Lower lobe of right lung (tissue), 2 donors: ENCODE data around the gene GSTA2. TPM values are rescaled to one million over a fixed set of nuclear protein-coding genes. Genes with fewer than 3 reads are reported as not detected.
"Not testable (repeated sequence)": the region's sequence is repeated elsewhere in the genome, so short reads cannot be mapped to it uniquely, and the experiment has no call there.

Experiments used
- ATAC-seq, 2 donors: fragments of 200-7000 bp; cut with Tn5 transposase; one replicate each; pipeline ENCODE4 v1.9.1; 2020 to 2022; ENCODE audit warnings: mild to moderate bottlenecking in 2 of 2, moderate library complexity in 2 of 2
- DNase-seq: peaks from one replicate; pipeline ENCODE4 v3.0.0-alpha.2; 2020
- H3K27ac ChIP-seq: fragments of 200-600 bp; one replicate; pipeline ENCODE4 v1.8.0; 2022
- H3K27me3 ChIP-seq: fragments of 200-600 bp; one replicate; pipeline ENCODE4 v1.8.0; 2022; ENCODE audit warnings: low read depth
- H3K36me3 ChIP-seq: fragments of 200-600 bp; one replicate; pipeline ENCODE4 v1.8.0; 2022; ENCODE audit warnings: mild to moderate bottlenecking
- H3K4me1 ChIP-seq: fragments of 200-600 bp; one replicate; pipeline ENCODE4 v1.8.0; 2022
- H3K4me3 ChIP-seq: fragments of 200-600 bp; one replicate; pipeline ENCODE4 v1.8.0; 2022; ENCODE audit warnings: mild to moderate bottlenecking
- H3K9me3 ChIP-seq: fragments of 200-600 bp; one replicate; pipeline ENCODE4 v1.8.0; 2022
- intact Hi-C: fragments of 100-400 bp; cut with DNase I; formaldehyde crosslinking; loops from one replicate; pipeline ENCODE4 v1.11.0; 2022
- total RNA-seq: library from RNA; stranded (reverse); fragmentation: NEBNext Ultra II Directional; extraction: Animal tissue kit (Norgen Biotek cat#: 25700); gene quantifications from one replicate; pipeline ENCODE4 v1.2.1, GENCODE V29; 2021
- TF ChIP-seq, protein P1 (sequence below): fragments of 200-600 bp; IDR thresholded peaks from one replicate; pipeline ENCODE4 v1.8.0; 2022; ENCODE audit warnings: antibody characterized with exemption, mild to moderate bottlenecking
- donor health status: DM: no; HTN: yes; CAD: no; lungs with severe emphysema.

Gene GSTA2
- total RNA-seq, 1 donor from 2014 or later, result 4.8 TPM

DNA sequence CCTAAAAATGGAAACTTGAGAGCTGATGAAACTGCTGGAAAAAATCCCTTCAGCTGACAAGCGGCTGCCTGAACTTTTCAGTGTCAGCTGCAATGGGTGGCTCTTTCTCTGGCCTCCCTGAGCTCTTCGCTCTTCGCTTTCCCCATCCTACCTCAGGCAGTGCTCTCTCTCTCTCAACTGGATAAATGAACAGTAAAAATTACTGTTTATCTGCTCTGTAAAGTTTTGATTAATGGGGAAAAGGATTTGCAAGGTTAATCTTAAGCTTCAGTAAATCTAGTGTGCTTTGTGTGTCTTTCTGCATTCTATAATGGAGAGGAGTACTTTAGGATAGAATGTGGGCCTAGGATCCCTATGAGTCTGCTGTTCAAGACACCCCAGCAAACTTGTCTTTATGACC lies 57.3 kb downstream of the GSTA2 start:
- intact Hi-C loops, result no loop called here
- TF ChIP-seq, protein P1, sequence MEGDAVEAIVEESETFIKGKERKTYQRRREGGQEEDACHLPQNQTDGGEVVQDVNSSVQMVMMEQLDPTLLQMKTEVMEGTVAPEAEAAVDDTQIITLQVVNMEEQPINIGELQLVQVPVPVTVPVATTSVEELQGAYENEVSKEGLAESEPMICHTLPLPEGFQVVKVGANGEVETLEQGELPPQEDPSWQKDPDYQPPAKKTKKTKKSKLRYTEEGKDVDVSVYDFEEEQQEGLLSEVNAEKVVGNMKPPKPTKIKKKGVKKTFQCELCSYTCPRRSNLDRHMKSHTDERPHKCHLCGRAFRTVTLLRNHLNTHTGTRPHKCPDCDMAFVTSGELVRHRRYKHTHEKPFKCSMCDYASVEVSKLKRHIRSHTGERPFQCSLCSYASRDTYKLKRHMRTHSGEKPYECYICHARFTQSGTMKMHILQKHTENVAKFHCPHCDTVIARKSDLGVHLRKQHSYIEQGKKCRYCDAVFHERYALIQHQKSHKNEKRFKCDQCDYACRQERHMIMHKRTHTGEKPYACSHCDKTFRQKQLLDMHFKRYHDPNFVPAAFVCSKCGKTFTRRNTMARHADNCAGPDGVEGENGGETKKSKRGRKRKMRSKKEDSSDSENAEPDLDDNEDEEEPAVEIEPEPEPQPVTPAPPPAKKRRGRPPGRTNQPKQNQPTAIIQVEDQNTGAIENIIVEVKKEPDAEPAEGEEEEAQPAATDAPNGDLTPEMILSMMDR, result no peak
- no peaks in the 10 kb centered on the region for H3K4me1 ChIP-seq
- no peak overlapping the region for H3K4me3 ChIP-seq
- H3K9me3 ChIP-seq, result no peaks in the 10 kb centered on the region
- no peaks in the 10 kb centered on the region for H3K36me3 ChIP-seq
- H3K27me3 ChIP-seq, result no peaks in the 10 kb centered on the region
- DNase-seq (no peak), ATAC-seq (no peak)
- H3K27ac ChIP-seq, result no peak overlapping the region

DNA sequence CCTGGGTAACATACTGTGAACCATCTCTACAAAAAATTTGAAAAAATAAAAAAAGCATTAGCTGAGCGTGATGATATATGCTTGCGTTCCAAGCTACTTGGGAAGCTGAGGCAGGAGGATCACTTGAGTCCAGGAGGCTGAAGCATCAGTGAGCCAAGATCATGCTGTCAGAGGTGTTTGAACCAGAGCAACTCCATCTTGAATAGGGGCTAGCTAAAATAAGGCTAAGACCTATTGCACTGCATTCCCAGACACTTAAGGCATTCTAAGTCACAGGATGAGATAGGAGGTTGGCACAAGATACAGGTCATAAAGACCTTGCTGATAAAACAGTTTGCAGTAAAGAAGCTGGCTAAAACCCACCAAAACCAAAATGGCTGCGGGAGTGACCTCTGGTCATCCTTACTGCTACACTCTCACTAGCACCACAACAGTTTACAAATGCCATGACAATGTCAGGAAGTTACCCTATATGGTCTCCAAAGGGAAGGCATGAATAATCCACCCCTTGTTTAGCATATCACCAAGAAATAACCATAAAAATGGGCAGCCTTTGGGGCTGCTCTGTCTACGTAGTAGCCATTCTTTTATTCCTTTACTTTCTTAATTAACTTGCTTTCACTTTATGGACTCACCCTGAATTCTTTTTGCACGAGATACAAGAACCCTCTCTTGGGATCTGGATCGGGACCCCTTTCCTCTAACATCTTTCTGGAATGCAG lies 58.3 kb downstream of the GSTA2 start:
- not testable (repeated sequence) for H3K4me3 ChIP-seq

DNA sequence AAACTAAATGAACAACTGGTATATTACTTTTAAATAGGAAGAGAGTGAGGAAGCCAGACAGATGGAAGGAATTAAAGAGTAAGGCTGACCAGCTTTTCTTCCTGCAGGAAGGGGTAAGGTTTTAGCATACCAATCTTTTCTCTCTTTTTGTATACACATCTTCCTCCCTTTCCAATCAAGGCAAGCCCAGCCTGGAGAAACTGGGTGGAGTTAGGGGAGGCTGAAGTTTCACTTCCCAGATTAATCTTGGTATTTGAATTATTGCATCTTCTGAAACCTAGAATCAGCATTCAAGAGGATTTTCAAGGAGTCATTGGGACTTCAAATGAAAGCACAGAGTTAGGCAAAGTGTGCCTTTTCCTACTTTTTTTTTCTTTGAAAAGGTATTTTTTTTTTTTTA lies 59.2 kb downstream of the GSTA2 start:
- TF ChIP-seq, protein P1, result no peak
- no peaks in the 10 kb centered on the region for H3K4me1 ChIP-seq
- ATAC-seq (no peak), DNase-seq (no peak)
- no peaks in the 10 kb centered on the region for H3K36me3 ChIP-seq
- no peak overlapping the region for H3K27ac ChIP-seq
- intact Hi-C loops, result no loop called here
- H3K27me3 ChIP-seq, result no peaks in the 10 kb centered on the region
- H3K9me3 ChIP-seq, result no peaks in the 10 kb centered on the region
- H3K4me3 ChIP-seq, result no peak overlapping the region

More for the DNA sequence above, 58.3 kb downstream of the GSTA2 start:
- DNase-seq, H3K27ac ChIP-seq, ATAC-seq, H3K36me3 ChIP-seq, H3K9me3 ChIP-seq, intact Hi-C loops, H3K4me1 ChIP-seq, H3K27me3 ChIP-seq: not testable (repeated sequence)

Other genes starting within 250 kb of the GSTA2 start
- 21.9 TPM for gene TRAM2, start 186.4 kb downstream of the GSTA2 start, total RNA-seq
- 14.6 TPM for gene TMEM14A, start 92.4 kb downstream of the GSTA2 start, total RNA-seq
- gene GSTA1, start 40.3 kb upstream of the GSTA2 start, total RNA-seq, result 22.2 TPM
- not detected for gene GSTA5, start 77.3 kb upstream of the GSTA2 start, total RNA-seq
- gene GSTA3, start 146.2 kb upstream of the GSTA2 start, total RNA-seq, result 2.1 TPM
- gene GSTA4, start 231.8 kb upstream of the GSTA2 start, total RNA-seq, result 63.4 TPM